ENCODE measurements around the gene OR9A4. TPM values are rescaled to one million over a fixed set of nuclear protein-coding genes. Genes with fewer than 3 reads are reported as not detected.

OR9A4 gene
- total and polyA plus RNA-seq, 10 of the 15 experiments (the other 5 are each of a cell fraction or from before 2014, with no cell fraction given), result not detected

GRCh38 chr7:141884539-141885225 lies 31.5 kb upstream of the OR9A4 start (continued):
- TF ChIP-seq CBX5 (IDR thresholded peaks at IDR 0.05; ENCODE audit: low read depth), result no peak
- TF ChIP-seq NFIC (IDR thresholded peaks at IDR 0.05; ENCODE audit: low read depth, low read length), result peak; percentile 94; the same call in 1 of the 2 replicates
- TF ChIP-seq ZBED1 (IDR thresholded peaks at IDR 0.05; ENCODE audit: borderline replicate concordance), result peak; percentile 53; the same call in 1 of the 2 replicates
- no peak for TF ChIP-seq NR2C2 (IDR thresholded peaks at IDR 0.05; ENCODE audit: borderline replicate concordance, control insufficient read depth, insufficient read length, low read depth)
- TF ChIP-seq ESRRA (IDR thresholded peaks at IDR 0.05; ENCODE audit: low read length), result no peak
- TF ChIP-seq CBFB (IDR thresholded peaks at IDR 0.05; ENCODE audit: low read depth), result 0 out of 2 replicates have a peak, but pooled peaks have one; percentile 48
- TF ChIP-seq MEF2B (IDR thresholded peaks at IDR 0.05; ENCODE audit: partially characterized antibody, poor library complexity, severe bottlenecking), result no peak
- peak; percentile 43; the same call in 1 of the 2 replicates for TF ChIP-seq MTA3 (IDR thresholded peaks at IDR 0.05; ENCODE audit: borderline replicate concordance, low read length)
- no peak for TF ChIP-seq LARP7 (IDR thresholded peaks at IDR 0.05)
- no peak for TF ChIP-seq ZNF622 (IDR thresholded peaks at IDR 0.05)
- no peak for TF ChIP-seq BRCA1 (IDR thresholded peaks at IDR 0.05; ENCODE audit: low read depth, low read length)
- TF ChIP-seq, protein P1, sequence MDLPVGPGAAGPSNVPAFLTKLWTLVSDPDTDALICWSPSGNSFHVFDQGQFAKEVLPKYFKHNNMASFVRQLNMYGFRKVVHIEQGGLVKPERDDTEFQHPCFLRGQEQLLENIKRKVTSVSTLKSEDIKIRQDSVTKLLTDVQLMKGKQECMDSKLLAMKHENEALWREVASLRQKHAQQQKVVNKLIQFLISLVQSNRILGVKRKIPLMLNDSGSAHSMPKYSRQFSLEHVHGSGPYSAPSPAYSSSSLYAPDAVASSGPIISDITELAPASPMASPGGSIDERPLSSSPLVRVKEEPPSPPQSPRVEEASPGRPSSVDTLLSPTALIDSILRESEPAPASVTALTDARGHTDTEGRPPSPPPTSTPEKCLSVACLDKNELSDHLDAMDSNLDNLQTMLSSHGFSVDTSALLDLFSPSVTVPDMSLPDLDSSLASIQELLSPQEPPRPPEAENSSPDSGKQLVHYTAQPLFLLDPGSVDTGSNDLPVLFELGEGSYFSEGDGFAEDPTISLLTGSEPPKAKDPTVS (IDR thresholded peaks at IDR 0.05; ENCODE audit: low read depth, low read length), result no peak
- TF ChIP-seq, protein P2, sequence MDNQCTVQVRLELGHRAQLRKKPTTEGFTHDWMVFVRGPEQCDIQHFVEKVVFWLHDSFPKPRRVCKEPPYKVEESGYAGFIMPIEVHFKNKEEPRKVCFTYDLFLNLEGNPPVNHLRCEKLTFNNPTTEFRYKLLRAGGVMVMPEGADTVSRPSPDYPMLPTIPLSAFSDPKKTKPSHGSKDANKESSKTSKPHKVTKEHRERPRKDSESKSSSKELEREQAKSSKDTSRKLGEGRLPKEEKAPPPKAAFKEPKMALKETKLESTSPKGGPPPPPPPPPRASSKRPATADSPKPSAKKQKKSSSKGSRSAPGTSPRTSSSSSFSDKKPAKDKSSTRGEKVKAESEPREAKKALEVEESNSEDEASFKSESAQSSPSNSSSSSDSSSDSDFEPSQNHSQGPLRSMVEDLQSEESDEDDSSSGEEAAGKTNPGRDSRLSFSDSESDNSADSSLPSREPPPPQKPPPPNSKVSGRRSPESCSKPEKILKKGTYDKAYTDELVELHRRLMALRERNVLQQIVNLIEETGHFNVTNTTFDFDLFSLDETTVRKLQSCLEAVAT (IDR thresholded peaks at IDR 0.05), result no peak
- peak; percentile 97 for TF ChIP-seq JUNB (IDR thresholded peaks at IDR 0.05)
- TF ChIP-seq, protein P3, sequence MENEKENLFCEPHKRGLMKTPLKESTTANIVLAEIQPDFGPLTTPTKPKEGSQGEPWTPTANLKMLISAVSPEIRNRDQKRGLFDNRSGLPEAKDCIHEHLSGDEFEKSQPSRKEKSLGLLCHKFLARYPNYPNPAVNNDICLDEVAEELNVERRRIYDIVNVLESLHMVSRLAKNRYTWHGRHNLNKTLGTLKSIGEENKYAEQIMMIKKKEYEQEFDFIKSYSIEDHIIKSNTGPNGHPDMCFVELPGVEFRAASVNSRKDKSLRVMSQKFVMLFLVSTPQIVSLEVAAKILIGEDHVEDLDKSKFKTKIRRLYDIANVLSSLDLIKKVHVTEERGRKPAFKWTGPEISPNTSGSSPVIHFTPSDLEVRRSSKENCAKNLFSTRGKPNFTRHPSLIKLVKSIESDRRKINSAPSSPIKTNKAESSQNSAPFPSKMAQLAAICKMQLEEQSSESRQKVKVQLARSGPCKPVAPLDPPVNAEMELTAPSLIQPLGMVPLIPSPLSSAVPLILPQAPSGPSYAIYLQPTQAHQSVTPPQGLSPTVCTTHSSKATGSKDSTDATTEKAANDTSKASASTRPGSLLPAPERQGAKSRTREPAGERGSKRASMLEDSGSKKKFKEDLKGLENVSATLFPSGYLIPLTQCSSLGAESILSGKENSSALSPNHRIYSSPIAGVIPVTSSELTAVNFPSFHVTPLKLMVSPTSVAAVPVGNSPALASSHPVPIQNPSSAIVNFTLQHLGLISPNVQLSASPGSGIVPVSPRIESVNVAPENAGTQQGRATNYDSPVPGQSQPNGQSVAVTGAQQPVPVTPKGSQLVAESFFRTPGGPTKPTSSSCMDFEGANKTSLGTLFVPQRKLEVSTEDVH (IDR thresholded peaks at IDR 0.05; ENCODE audit: low read depth, partially characterized antibody), result no peak
- no peak for TF ChIP-seq CEBPZ (IDR thresholded peaks at IDR 0.05; ENCODE audit: low read depth, low read length)
- TF ChIP-seq GABPA (IDR thresholded peaks at IDR 0.05; ENCODE audit: low read depth), result 0 out of 2 replicates have a peak, but pooled peaks have one; percentile 65
- no peak for TF ChIP-seq MYB (IDR thresholded peaks at IDR 0.05; ENCODE audit: borderline replicate concordance, low read depth, low read length)
- TF ChIP-seq E2F4 (IDR thresholded peaks at IDR 0.05; ENCODE audit: low read depth, low read length), result no peak

Data from GM12878 (cell line).